HG03064 (cell line): ENCODE data around the gene ZFR2.
"Not testable (repeated sequence)": the region's sequence is repeated elsewhere in the genome, so short reads cannot be mapped to it uniquely, and the experiment has no call there.

Experiments used
- ATAC-seq: cut with Tn5 transposase; IDR thresholded peaks from one replicate; pipeline ENCODE4 v1.9.1; 2021; ENCODE audit warnings: low read depth; ENCODE audit not compliant: unreplicated experiment

Gene ZFR2

DNA sequence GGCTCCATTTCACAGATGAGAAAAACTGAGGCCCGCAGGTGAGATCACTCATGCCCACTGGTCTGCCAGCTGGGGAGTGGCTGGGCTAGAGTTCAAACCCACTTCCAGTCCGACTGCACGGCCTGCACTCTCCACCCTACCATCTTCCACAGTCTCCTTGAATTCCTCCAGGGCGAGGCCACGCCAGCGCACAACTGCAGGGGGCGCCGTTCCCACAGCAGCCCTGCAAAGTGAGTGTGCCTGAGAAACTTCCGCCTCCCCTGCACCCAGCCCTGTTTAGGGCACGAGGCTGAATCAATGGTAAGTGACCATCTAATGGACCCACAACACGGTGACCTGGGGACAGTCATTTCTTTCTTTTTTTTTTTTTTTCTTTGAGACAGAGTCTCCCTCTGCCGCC is 10.8 kb upstream of the ZFR2 start:
- ATAC-seq, result no peak

- not testable (repeated sequence) for ATAC-seq
Measured at GRCh38 chr19:3874695-3875094, 5.9 kb upstream of the ZFR2 start.

DNA sequence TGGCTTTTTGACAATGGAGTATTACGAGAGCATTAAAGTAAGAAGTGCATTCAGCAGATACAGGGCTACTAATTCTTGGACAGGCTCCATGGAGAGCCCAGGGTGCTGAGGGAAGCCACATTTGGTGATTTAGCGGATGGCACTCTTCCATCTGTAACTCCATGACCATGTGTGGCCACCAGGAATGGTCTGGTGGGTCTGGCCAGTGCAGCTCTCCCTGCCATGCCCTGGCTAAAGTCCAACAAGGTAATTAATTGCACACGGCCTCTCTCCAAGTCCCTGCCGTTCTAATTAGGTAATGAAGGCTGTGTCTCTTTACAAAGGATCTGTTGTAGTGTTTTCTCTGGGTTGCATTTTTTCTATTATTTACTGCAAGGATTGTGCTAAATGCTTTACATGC is 4.3 kb upstream of the ZFR2 start:
- no peak for ATAC-seq

DNA sequence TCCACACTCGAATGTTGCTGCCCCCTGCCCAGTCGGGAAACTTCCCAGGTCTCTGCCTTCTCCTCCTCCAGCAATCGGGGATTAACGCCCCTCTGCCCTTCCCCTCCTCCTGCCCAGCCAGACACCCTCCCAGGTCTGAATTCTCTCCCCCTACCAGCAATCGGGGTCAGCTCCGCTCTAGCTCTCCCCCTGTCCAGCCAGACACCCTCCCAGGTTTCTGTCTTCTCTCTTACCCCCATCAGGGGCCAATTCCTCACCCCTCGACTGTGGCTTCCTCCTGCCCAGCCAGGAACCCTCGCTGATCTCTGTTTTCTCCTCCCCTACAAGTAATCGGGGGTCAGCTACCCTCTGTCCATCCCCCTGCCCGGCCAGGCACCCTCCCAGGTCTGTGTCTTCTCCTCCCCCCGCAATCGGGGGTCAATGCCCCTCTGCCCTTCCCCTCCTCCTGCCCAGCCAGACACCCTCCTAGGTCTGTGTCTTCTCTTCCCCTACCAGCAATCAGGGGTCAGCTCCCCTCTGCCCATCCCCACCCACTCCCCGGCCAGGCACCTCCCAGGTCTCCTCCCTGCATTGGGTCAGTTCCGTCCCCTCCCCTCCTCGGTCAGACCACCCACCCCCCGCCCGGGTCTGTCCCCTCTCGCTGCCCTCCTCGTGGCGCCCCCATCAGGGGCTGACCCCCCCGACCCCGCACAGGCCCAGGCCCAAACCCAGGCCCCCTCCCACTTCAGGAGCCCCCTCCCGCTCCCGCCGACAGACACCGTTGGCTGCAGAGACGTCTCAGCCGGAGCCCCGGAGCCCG is 668 bp downstream of the ZFR2 start:
- no peak for ATAC-seq

DNA sequence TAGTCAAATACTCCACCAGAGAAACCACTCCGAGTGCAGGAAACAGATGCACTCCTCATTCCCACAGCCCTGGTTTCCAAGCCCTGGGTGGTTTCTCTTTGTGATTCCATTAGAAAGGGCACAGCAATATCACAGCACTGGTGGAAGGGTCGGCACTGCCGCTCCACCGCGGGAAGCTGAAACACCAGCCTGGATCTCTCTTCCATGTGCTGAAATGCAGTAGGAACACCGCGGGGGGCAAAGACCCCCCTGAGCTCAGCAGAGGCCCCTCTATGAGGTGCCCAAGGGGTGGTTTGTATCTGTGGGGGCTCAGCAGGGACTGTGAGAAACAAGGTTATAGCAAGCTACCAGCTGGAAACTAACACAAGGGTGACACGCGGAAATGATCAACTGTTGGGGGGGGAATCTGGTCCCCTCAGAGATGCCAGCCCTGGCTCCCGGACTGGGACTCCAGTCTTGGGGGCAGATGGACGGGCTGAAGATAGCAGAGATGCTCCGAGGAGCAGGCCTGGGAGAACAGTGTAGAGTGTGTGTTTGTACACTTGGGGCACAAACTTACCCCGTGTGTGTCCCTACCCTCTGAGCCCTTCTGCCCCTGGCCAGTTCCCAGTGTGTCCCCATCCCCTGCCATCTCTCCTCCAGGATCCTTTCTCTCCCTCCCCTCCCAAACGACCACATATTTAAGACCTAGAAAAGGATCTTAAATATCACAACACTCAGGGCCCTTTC is 1.8 kb downstream of the ZFR2 start:
- no peak for ATAC-seq

GRCh38 chr19:3863648-3864047 is 5.2 kb downstream of the ZFR2 start:
- ATAC-seq, result no peak

DNA sequence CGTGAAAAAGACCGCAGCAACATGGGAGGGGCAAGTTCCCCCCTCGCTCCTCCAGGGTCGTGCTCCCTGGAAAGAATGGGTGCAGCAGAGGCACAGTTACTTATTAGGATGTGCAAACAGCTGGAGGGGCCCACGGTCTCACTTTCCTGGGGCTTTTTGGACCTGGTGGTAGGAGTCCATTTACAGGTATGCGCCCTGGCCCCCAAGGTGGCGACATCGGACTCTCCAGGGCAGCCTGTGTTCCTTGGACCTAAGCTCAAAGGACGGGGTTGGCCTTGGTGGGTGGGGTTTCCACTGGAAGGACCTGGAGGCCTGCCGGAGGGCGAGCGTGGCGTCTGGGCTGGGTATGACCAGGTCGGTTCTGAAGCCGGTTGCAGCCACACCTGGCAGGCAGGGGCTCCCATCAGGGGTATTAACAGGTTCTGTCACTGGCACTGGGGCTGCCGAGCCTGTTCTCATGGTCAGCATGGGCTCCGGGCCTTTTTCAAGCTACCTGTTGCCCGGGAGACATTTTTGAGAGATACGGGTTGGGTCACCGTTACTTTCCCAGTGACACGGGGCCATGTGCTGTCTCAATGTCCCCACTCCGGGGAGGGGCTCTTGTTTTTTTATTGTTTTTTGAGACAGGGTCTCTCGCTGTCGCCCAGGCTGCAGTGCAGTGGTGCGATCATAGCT is 5.9 kb downstream of the ZFR2 start:
- no peak for ATAC-seq

DNA sequence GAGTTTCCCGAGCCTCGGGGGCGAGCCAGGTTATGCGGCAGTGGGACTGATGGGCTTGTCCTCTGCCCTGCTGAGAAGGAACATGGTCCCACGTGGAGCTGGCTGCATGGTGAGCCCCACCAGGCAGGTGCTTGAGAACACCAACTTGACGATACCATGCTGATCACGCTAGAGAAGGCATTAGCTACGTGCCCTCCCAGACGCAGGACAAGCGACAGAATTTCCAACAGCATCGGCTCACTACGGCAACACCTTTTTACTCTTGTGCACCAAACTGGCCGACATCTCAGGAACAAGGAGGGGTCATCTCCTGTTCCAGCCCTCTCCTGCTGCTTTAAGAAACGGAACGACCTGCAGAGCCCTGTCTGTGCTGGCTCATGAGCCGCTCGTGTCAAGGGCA is 8.3 kb downstream of the ZFR2 start:
- no peak for ATAC-seq

- no peak for ATAC-seq
Measured at GRCh38 chr19:3857449-3858003, 11.3 kb downstream of the ZFR2 start.

DNA sequence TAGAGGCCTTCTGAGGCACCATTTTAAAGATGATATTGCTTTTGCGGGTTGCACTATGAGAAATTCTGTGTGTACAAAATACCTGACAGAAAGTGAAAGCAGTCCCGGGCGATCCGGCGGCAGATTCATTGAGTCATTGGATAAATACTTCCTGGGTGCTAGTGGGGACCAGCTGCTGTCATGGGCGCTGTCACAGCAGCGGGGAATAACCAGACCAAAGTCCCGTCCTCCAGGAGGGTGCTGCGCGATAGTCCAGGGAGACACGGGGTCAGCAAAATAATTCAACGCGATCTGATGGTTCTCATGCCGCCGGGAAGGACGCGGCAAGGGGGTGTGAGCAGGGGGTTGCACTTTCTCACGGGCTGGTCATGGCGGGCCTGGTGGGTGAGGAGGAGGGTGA is 13.5 kb downstream of the ZFR2 start:
- ATAC-seq, result no peak

- ATAC-seq, result no peak
Measured at GRCh38 chr19:3852614-3853254, 16.1 kb downstream of the ZFR2 start.

GRCh38 chr19:3852177-3852511 is 16.7 kb downstream of the ZFR2 start:
- no peak for ATAC-seq

GRCh38 chr19:3851254-3852176 is 17.3 kb downstream of the ZFR2 start:
- ATAC-seq, result no peak

DNA sequence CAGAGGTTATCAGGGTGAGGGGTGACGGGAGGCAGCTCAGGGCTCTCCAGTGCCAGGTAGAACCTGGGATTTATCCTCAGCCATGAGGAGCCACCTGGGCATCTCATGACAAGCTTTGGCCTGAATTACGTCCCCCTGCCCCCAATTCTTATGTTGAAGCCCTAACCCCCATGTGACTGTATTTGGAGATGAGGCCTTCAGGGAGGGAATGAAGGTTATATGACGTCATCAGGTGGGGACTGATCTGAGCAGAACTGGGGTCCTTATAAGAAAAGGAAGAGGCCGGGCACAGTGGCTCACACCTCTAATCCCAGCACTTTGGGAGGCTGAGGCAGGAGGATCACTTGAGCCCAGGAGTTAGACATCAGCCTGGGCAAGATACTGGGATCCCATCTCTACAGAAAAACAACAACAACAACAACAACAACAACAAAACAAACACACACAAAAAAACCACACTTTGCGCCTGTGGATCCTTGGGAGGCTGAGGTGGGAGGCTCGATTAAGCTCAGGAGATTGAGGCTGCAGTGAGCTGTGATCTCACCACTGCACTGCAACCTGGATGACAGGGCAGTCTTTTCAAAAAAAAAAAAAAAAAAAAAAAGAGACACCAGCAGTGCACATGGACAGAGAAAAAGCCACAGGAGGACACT is 18.4 kb downstream of the ZFR2 start:
- ATAC-seq, result no peak

DNA sequence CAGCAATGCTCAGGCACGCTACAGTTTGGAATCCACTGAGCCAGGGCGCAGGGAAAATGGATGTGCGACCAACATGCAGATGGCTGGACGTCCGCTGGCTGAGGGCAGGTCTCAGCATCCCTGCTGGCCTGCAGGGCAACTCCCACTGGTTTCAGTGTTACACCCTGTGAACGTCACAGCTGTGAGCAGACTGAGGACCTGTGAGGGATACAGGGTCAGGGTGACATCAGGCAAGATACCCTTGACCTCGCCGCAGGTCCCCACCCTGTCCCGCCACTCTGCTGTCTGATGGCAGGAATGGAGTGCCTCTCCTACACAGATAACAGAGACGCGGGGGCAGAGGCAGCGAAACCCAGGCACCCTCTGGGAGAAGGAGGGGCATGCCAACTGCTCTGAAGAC is 19.1 kb downstream of the ZFR2 start:
- no peak for ATAC-seq

- ATAC-seq, result no peak
Measured at GRCh38 chr19:3849092-3849491, 19.7 kb downstream of the ZFR2 start.

DNA sequence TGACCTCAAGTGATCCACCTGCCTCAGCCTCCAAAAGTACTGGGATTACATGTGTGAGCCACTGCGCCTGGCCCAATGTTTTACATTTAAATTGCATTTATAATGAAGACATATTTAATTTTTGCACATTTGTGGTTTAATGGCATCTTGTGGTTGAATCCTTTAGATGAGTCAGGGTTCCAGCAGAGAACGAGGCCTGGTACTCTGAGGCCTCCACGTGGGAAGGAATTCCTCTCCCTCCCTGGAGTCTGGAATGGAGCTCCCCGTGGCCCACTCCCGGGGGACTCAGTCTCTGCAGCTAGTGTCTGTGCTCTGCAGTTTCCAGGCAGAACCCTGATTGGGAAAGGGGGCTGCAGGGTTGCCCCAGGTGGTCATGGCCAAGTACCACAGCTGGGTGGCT is 24.2 kb downstream of the ZFR2 start:
- ATAC-seq, result no peak

DNA sequence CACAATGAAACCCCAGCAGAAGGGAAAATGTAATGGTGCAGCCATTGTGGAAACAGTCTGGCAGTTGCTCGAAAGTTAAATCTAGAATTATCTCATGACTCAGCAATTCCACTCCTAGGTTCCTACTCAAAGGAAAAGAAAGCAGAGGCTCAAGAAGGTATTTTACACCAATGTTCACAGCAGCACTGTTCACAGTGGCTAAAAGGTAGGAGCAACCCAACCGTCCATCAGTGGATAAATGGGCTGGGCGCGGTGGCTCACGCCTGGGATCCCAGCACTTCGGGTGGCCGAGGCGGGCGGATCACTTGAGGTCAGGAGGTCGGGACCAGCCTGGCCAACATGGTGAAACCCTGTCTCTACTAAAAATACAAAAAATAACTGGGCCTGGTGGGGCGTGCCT is 25.9 kb downstream of the ZFR2 start:
- no peak for ATAC-seq

- no peak for ATAC-seq
Measured at GRCh38 chr19:3840804-3841203, 28.0 kb downstream of the ZFR2 start.
